Sigmoid colon (tissue), 4 donors: ENCODE results near the gene EXOC6B.

ENCODE experiments used
- EP300 ChIP-seq, 4 donors: sonication (generic); formaldehyde crosslinking; IDR thresholded peaks; one replicate each; pipeline ENCODE4 v1.6.1; 2017; ENCODE audit warnings: antibody characterized with exemption in 4 of 4
- POLR2A ChIP-seq, 2 donors: fragments of 450-650 bp; IDR thresholded peaks; one replicate each; pipeline ENCODE4 v1.6.1; 2016; ENCODE audit warnings: antibody characterized with exemption in 2 of 2, mild to moderate bottlenecking in 2 of 2, moderate library complexity in 2 of 2
- POLR2AphosphoS5 ChIP-seq, 4 donors: sonication (generic); formaldehyde crosslinking; IDR thresholded peaks; one replicate each; pipeline ENCODE4 v1.6.1; 2017; ENCODE audit warnings: antibody characterized with exemption in 4 of 4
- TF ChIP-seq, protein P1 (sequence below), 4 experiments: fragments of 450-650 bp in 3 of 4; fragments of 200-600 bp in 1 of 4; IDR thresholded peaks; one replicate each; pipeline ENCODE4 v1.5.1; 2016 to 2019; ENCODE audit warnings: antibody characterized with exemption in 4 of 4, mild to moderate bottlenecking in 3 of 4, moderate library complexity in 2 of 4

DNA sequence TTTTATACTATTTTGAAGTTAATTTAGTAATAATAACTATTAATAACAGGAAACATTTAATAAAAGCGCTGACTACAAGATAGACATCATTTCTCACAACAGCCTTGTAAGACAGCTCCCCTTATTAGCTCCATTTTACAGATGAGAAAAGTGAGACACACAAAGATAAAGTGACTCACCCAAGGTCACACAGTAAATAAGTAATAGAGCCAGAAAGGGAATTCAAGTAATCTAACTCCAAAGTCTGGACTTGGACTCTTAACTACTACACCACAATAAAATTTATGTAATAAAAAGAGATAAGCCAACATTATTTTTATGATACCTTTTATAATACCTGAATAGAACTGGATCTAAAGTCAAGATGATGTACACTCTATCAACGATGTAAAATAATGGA lies 25.3 kb downstream of the EXOC6B start:
- TF ChIP-seq POLR2A (IDR thresholded peaks at IDR 0.05) (no peak), EP300 (IDR thresholded peaks at IDR 0.05) (no peak), POLR2AphosphoS5 (IDR thresholded peaks at IDR 0.05) (no peak)
- TF ChIP-seq, protein P1, sequence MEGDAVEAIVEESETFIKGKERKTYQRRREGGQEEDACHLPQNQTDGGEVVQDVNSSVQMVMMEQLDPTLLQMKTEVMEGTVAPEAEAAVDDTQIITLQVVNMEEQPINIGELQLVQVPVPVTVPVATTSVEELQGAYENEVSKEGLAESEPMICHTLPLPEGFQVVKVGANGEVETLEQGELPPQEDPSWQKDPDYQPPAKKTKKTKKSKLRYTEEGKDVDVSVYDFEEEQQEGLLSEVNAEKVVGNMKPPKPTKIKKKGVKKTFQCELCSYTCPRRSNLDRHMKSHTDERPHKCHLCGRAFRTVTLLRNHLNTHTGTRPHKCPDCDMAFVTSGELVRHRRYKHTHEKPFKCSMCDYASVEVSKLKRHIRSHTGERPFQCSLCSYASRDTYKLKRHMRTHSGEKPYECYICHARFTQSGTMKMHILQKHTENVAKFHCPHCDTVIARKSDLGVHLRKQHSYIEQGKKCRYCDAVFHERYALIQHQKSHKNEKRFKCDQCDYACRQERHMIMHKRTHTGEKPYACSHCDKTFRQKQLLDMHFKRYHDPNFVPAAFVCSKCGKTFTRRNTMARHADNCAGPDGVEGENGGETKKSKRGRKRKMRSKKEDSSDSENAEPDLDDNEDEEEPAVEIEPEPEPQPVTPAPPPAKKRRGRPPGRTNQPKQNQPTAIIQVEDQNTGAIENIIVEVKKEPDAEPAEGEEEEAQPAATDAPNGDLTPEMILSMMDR (IDR thresholded peaks at IDR 0.05): no peak
